Endothelial cell of umbilical vein (primary cell): Measurements from ENCODE around the gene EPN3. TPM values are rescaled to one million over a fixed set of nuclear protein-coding genes. Genes with fewer than 3 reads are reported as not detected.

Source experiments
- BruUV-seq: library from RNA; stranded (reverse); fragments of 400-500 nt; replicated peaks from 2 replicates; lab custom pipeline; 2021; lab: Mats Ljungman, UMichigan
- CTCF ChIA-PET: fragments of 300-600, 350-600 bp; sonication (Branson Sonifier 250); formaldehyde crosslinking; loops from one replicate; lab custom pipeline; 2021; ENCODE audit warnings: antibody characterized with exemption, inconsistent platforms; lab: Charles Lee
- POLR2A ChIA-PET: fragments of 300-600, 350-600 bp; sonication (Branson Sonifier 250); formaldehyde crosslinking; loops from one replicate; lab custom pipeline; 2021; ENCODE audit warnings: antibody characterized with exemption, inconsistent platforms; lab: Charles Lee
- DNase-seq: peaks from one replicate; pipeline ENCODE4 v3.0.0-alpha.2; 2011; ENCODE audit warnings: low read depth, low spot score
- FAIRE-seq: peaks from 2 replicates; lab custom pipeline; 2011; peaks lifted over from hg19 to GRCh38; lab: Jason Lieb, UNC
- H2AFZ ChIP-seq: 2 replicates; pipeline ENCODE4 v1.6.0; 2012; ENCODE audit warnings: low read depth, low read length, control low read depth, inconsistent platforms
- H3K27ac ChIP-seq: 2 replicates; pipeline ENCODE4 v1.5.1; 2011; ENCODE audit warnings: low read depth, mild to moderate bottlenecking, control low read depth, low read length, moderate library complexity; ENCODE audit not compliant: insufficient read depth
- H3K27me3 ChIP-seq, 2 experiments: 2 replicates each; pipeline versions ENCODE4 v1.6.0 to v1.6.1; 2011; ENCODE audit warnings: low read length in 2 of 2, mixed read lengths in 1 of 2; ENCODE audit not compliant: control insufficient read depth in 2 of 2, insufficient read depth in 2 of 2
- H3K36me3 ChIP-seq, 2 experiments: 2 replicates in 1 of 2; 3 replicates in 1 of 2; pipeline ENCODE4 v1.5.1; 2011; ENCODE audit warnings: low read length in 2 of 2, mild to moderate bottlenecking in 1 of 2, moderate library complexity in 1 of 2; ENCODE audit not compliant: control insufficient read depth in 2 of 2, insufficient read depth in 2 of 2; ENCODE audit errors: extremely low read depth in 1 of 2
- H3K4me1 ChIP-seq: 3 replicates; pipeline ENCODE4 v1.5.1; 2011; ENCODE audit warnings: mild to moderate bottlenecking, low read length; ENCODE audit not compliant: control insufficient read depth, insufficient read depth; ENCODE audit errors: extremely low read depth
- H3K4me2 ChIP-seq: 2 replicates; pipeline ENCODE4 v1.6.1; 2011; ENCODE audit warnings: low read length, control low read depth, mixed read lengths; ENCODE audit not compliant: insufficient read depth
- H3K4me3 ChIP-seq, 3 experiments: fragments of 200-600 bp in 1 of 3; sonication (generic), shearing (Covaris generic) in 1 of 3; replicated peaks in 1 of 3; 2 replicates each; pipeline ENCODE4 v1.5.1; 2011 to 2016; ENCODE audit warnings: control low read depth in 3 of 3, low read length in 3 of 3, mild to moderate bottlenecking in 2 of 3, inconsistent platforms in 1 of 3, low read depth in 1 of 3, moderate library complexity in 1 of 3; ENCODE audit not compliant: insufficient read depth in 1 of 3
- H3K79me2 ChIP-seq: 2 replicates; pipeline ENCODE4 v1.6.0; 2012; ENCODE audit warnings: low read length, inconsistent platforms; ENCODE audit not compliant: control insufficient read depth, insufficient read depth
- H3K9ac ChIP-seq: replicated peaks from 2 replicates; pipeline ENCODE3; 2011; ENCODE audit warnings: low read length, control low read depth; ENCODE audit not compliant: insufficient read depth; ENCODE audit errors: extremely low read depth
- H3K9me1 ChIP-seq: replicated peaks from 3 replicates; pipeline ENCODE4 v1.6.0; 2011; ENCODE audit warnings: mild to moderate bottlenecking, low read length; ENCODE audit not compliant: control insufficient read depth, insufficient read depth; ENCODE audit errors: extremely low read depth
- H3K9me3 ChIP-seq: replicated peaks from 2 replicates; pipeline ENCODE4 v1.5.1; 2012; ENCODE audit warnings: low read length, inconsistent platforms; ENCODE audit not compliant: control insufficient read depth, insufficient read depth
- H4K20me1 ChIP-seq: replicated peaks from 2 replicates; pipeline ENCODE3; 2011; ENCODE audit warnings: mild to moderate bottlenecking, low read length; ENCODE audit not compliant: control insufficient read depth, insufficient read depth; ENCODE audit errors: extremely low read depth
- GATA2 ChIP-seq: IDR thresholded peaks from 2 replicates; pipeline ENCODE4 v1.7.0; 2011; ENCODE audit warnings: low read depth, mild to moderate bottlenecking, moderate library complexity, mixed read lengths, low read length; ENCODE audit not compliant: insufficient read length, insufficient read depth
- JUN ChIP-seq: IDR thresholded peaks from 2 replicates; pipeline ENCODE4 v1.6.1; 2011; ENCODE audit warnings: borderline replicate concordance, low read depth; ENCODE audit not compliant: insufficient read length, insufficient read depth
- POLR2AphosphoS5 ChIP-seq: IDR thresholded peaks from 2 replicates; pipeline ENCODE4 v1.6.1; 2012; ENCODE audit warnings: low read depth, mild to moderate bottlenecking, control low read depth, low read length, moderate library complexity; ENCODE audit not compliant: insufficient read depth
- dilution Hi-C: fragments of 300-500 bp; cut with MboI; formaldehyde crosslinking; loops from one replicate; pipeline ENCODE4 v1.15.0; 2019; ENCODE audit warnings: low sequenced_read_pairs; ENCODE audit not compliant: extremely low pct_ligation_motif_present
- intact Hi-C: fragments of 100-400 bp; cut with micrococcal nuclease; formaldehyde crosslinking; loops from one replicate; pipeline ENCODE4 v1.10.0; 2022
- polyA plus RNA-seq, 4 experiments: library from polyadenylated mRNA; depleted of rRNA in 3 of 4; stranded (reverse) in 3 of 4; unstranded in 1 of 4; fragments of >200 nt; gene quantifications; 2 replicates each; pipeline versions ENCODE4 v1.2.1 to v1.2.3, GENCODE V29; 2011 to 2012; ENCODE audit warnings: missing spikeins in 1 of 4
- total RNA-seq: library from RNA; stranded (reverse); gene quantifications from 2 replicates; pipeline ENCODE4 v1.2.3, GENCODE V29; 2021
- TF ChIP-seq, protein P1 (sequence below): IDR thresholded peaks from 2 replicates; pipeline ENCODE4 v1.6.1; 2011; ENCODE audit not compliant: insufficient read depth, insufficient read length
- TF ChIP-seq, protein P2 (sequence below), 2 donors: IDR thresholded peaks; 1 replicate in 1 of 2; 2 replicates in 1 of 2; pipeline ENCODE4 v1.5.1; 2011; ENCODE audit warnings: low read length in 2 of 2, mild to moderate bottlenecking in 2 of 2, moderate library complexity in 2 of 2, control low read depth in 1 of 2, inconsistent platforms in 1 of 2, low read depth in 1 of 2; ENCODE audit not compliant: insufficient read depth in 1 of 2; ENCODE audit errors: extremely low read depth in 1 of 2

EPN3 gene
- total and polyA plus RNA-seq, 2 donors (not counting 3 experiments of a cell fraction or from before 2014, with no cell fraction given), result not detected

DNA sequence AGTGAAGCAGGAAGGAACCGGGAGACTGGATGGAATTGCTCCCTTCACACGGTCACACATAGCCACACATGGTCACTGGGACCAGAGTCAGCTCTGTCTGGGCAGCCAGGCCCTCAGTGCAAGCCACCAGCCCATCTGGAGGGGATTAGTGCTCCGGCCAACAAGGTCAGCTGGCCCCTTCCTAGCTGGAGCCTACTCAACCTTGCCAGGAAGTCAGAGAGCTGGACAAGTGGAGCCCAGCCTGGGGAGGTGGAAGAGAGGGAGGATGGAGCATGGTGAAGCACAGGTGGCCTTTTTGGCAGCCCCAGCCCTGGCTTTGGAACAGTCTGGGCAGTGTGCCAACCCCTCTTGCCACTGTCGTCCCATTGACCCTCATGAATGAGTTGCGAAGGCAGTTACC, 24.3 kb downstream of the EPN3 start:
- H3K79me2 ChIP-seq, result no peaks in the 10 kb centered on the region
- TF ChIP-seq JUN (no peak), POLR2AphosphoS5 (no peak), GATA2 (no peak)
- TF ChIP-seq, protein P1, sequence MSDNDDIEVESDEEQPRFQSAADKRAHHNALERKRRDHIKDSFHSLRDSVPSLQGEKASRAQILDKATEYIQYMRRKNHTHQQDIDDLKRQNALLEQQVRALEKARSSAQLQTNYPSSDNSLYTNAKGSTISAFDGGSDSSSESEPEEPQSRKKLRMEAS, result no peak
- TF ChIP-seq, protein P2, sequence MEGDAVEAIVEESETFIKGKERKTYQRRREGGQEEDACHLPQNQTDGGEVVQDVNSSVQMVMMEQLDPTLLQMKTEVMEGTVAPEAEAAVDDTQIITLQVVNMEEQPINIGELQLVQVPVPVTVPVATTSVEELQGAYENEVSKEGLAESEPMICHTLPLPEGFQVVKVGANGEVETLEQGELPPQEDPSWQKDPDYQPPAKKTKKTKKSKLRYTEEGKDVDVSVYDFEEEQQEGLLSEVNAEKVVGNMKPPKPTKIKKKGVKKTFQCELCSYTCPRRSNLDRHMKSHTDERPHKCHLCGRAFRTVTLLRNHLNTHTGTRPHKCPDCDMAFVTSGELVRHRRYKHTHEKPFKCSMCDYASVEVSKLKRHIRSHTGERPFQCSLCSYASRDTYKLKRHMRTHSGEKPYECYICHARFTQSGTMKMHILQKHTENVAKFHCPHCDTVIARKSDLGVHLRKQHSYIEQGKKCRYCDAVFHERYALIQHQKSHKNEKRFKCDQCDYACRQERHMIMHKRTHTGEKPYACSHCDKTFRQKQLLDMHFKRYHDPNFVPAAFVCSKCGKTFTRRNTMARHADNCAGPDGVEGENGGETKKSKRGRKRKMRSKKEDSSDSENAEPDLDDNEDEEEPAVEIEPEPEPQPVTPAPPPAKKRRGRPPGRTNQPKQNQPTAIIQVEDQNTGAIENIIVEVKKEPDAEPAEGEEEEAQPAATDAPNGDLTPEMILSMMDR (IDR thresholded peaks at IDR 0.05; ENCODE audit: extremely low read depth in 1 of 2, insufficient read depth in 1 of 2, low read depth in 1 of 2, low read length in 2 of 2), result no peak
- H3K4me1 ChIP-seq, result peaks cover 7% of the 10 kb centered on the region
- no peak overlapping the region for H3K9ac ChIP-seq
- no peak overlapping the region for H3K27ac ChIP-seq
- H3K27me3 ChIP-seq, result peaks cover 20 to 28% of the 10 kb centered on the region in 2 experiments
- no peak overlapping the region for H3K4me3 ChIP-seq
- CTCF ChIA-PET, result interaction anchor here (0.9 to 1.4 kb wide), 3 partner anchors 33 to 73 kb away, joined by 3 to 4 read pairs (median 4); no protein-coding TSS in a partner anchor
- H3K36me3 ChIP-seq, result peaks cover 0 to 3% of the 10 kb centered on the region in 2 experiments
- dilution Hi-C loops (no loop called here), intact Hi-C loops (no loop called here)
- POLR2A ChIA-PET, result no interaction called here
- DNase-seq (no peak), FAIRE-seq (no peak)
- H3K9me3 ChIP-seq, result no peaks in the 10 kb centered on the region
- no peak overlapping the region for H2AFZ ChIP-seq
- H3K9me1 ChIP-seq, result no peaks in the 10 kb centered on the region
- H3K4me2 ChIP-seq, result no peak overlapping the region
- no TSS peak for BruUV-seq
- H4K20me1 ChIP-seq, result no peaks in the 10 kb centered on the region
